ENCODE data around the gene APOB.

GRCh38 chr2:21047141-21048009 is 3.5 kb upstream of the APOB start:
- no peak for TF ChIP-seq POLR2A (IDR thresholded peaks at IDR 0.05; ENCODE audit: low read length)
- TF ChIP-seq CTCF (IDR thresholded peaks at IDR 0.05), result no peak
- no peak for TF ChIP-seq EP300 (IDR thresholded peaks at IDR 0.05)
- no peak for TF ChIP-seq HMGXB4 (CRISPR knock-in tag; IDR thresholded peaks at IDR 0.05; ENCODE audit: borderline replicate concordance)
- no peak for TF ChIP-seq RAD21 (conservative IDR thresholded peaks at IDR 0.05 in 1 of 2, IDR thresholded peaks at IDR 0.05 in 1 of 2)

Measured in A549 (cell line).